Liver (tissue), 3 donors: Measurements from ENCODE around the gene DUSP1.

Experiments
- CTCF ChIP-seq: fragments of 150-350 bp; IDR thresholded peaks from 2 replicates; pipeline ENCODE4 v1.5.1; 2017; ENCODE audit warnings: improper control_type of control experiment, low read depth, low read length; ENCODE audit not compliant: missing input control
- RAD21 ChIP-seq, 2 donors: IDR thresholded peaks; 2 replicates each; pipeline ENCODE4 v1.6.1; 2016; ENCODE audit warnings: antibody characterized with exemption in 2 of 2, mild to moderate bottlenecking in 2 of 2
- TAF1 ChIP-seq: conservative IDR thresholded peaks from 2 replicates; pipeline ENCODE4 v1.6.1; 2016; ENCODE audit warnings: antibody characterized with exemption, mild to moderate bottlenecking
- YY1 ChIP-seq: IDR thresholded peaks from 2 replicates; pipeline ENCODE4 v1.6.1; 2016; ENCODE audit warnings: antibody characterized with exemption, mild to moderate bottlenecking
- TF ChIP-seq, protein P1 (sequence below): IDR thresholded peaks from 2 replicates; pipeline ENCODE4 v1.6.1; 2016; ENCODE audit warnings: antibody characterized with exemption
- donor health status: healthy.
- donor health status: healthy.

DNA sequence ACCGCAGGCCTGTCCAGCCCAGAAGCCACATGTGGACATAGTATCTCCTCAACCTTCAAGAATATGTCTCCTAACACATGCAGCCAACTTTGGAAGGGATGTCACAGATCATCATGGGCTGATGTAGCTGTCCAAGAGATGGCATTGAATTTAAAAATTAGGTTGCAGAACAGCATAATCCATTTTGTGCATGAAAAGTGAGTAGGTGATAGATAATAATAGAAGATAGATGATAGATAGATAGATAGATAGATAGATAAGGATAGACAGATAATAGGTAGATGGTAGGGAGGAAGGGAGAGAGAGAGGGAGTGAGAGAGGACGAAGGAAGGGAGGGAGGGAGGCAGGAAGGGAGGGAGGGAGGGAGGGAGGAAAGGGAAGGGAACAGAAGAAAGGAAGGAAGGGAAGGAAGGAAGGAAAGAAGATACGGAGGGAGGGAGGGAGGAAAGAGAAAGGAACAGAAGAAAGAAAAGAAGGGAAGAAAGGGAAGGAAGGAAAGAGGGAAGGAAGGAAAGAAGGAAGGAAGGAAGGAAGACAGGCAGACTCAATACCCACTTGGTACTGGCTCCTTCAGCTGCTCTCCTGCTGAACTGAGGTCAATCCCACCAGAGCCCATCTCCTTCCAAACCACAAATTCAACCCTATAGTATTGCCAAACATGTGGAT lies 34.2 kb upstream of the DUSP1 start:
- TF ChIP-seq CTCF (no peak), TAF1 (no peak), YY1 (no peak), RAD21 (IDR thresholded peaks at IDR 0.05) (no peak)
- TF ChIP-seq, protein P1, sequence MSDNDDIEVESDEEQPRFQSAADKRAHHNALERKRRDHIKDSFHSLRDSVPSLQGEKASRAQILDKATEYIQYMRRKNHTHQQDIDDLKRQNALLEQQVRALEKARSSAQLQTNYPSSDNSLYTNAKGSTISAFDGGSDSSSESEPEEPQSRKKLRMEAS: no peak
